Osteoblast (primary cell): ENCODE data around the gene PSMC3. TPM values are rescaled to one million over a fixed set of nuclear protein-coding genes. Genes with fewer than 3 reads are reported as not detected.

ENCODE experiments used
- DNase-seq: peaks from one replicate; pipeline ENCODE4 v3.0.0; 2011; ENCODE audit warnings: low spot score, mixed read lengths; ENCODE audit not compliant: insufficient read length; ENCODE audit errors: missing footprints
- H2AFZ ChIP-seq: 2 replicates; pipeline ENCODE4 v1.6.0; 2011; ENCODE audit warnings: mild to moderate bottlenecking, low read length
- H3K27ac ChIP-seq: 2 replicates; pipeline ENCODE4 v1.5.1; 2011; ENCODE audit warnings: mild to moderate bottlenecking, low read depth, low read length, moderate library complexity
- H3K27me3 ChIP-seq: 2 replicates; pipeline ENCODE4 v1.6.0; 2012; ENCODE audit warnings: mild to moderate bottlenecking, control low read depth, inconsistent platforms, low read length, moderate library complexity; ENCODE audit not compliant: insufficient read depth
- H3K36me3 ChIP-seq: 2 replicates; pipeline ENCODE4 v1.5.1; 2011; ENCODE audit warnings: mild to moderate bottlenecking, low read length, control low read depth, moderate library complexity; ENCODE audit not compliant: insufficient read depth
- H3K4me1 ChIP-seq: 2 replicates; pipeline ENCODE4 v1.5.1; 2011; ENCODE audit warnings: mild to moderate bottlenecking, low read length, control low read depth, moderate library complexity; ENCODE audit not compliant: insufficient read depth
- H3K4me2 ChIP-seq: 2 replicates; pipeline ENCODE4 v1.6.0; 2011; ENCODE audit warnings: mild to moderate bottlenecking, low read length; ENCODE audit not compliant: insufficient read depth
- H3K4me3 ChIP-seq: fragments of 200-600 bp; sonication (generic); 3 replicates; pipeline ENCODE4 v1.5.1; 2012; ENCODE audit warnings: mild to moderate bottlenecking, low read length, inconsistent platforms; ENCODE audit not compliant: insufficient read depth
- H3K79me2 ChIP-seq: 2 replicates; pipeline ENCODE4 v1.6.0; 2012; ENCODE audit warnings: mild to moderate bottlenecking, low read length, control low read depth, inconsistent platforms; ENCODE audit not compliant: insufficient read depth
- H3K9me3 ChIP-seq: 2 replicates; pipeline ENCODE4 v1.5.1; 2011; ENCODE audit warnings: low read depth, low read length, control low read depth
- H4K20me1 ChIP-seq: 2 replicates; pipeline ENCODE4 v1.6.0; 2012; ENCODE audit warnings: mild to moderate bottlenecking, low read length, control low read depth; ENCODE audit not compliant: insufficient read depth
- total RNA-seq: library from RNA; depleted of rRNA; stranded (reverse); fragments of >200 nt; gene quantifications from 2 replicates; pipeline ENCODE4 v1.2.3, GENCODE V29; 2012
- TF ChIP-seq, protein P1 (sequence below): IDR thresholded peaks from 2 replicates; pipeline ENCODE4 v1.5.1; 2011; ENCODE audit warnings: mild to moderate bottlenecking, low read depth, low read length, moderate library complexity; ENCODE audit errors: extremely low read depth

The PSMC3 gene
- total RNA-seq, 1 donor = 124 TPM

DNA sequence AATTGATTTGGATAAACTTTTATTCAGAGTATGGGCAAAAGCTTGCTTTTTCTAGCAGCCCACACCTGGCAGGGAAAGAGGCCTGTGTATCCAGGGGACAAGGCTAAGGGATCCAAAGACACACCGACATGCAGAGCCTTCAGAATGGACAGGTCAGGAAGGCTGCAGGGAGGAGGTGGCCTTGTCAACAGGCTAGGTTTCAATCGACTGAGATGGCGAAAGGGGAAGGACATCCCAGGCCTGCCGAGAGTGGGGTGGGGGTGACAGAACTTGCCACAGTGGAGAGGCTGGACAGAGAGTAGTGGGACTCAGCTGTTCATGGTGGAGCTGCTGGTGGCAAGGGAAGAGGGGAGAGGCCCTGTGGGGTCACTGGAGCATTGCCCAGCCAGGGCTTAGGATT lies 23.1 kb downstream of the PSMC3 start:
- TF ChIP-seq, protein P1, sequence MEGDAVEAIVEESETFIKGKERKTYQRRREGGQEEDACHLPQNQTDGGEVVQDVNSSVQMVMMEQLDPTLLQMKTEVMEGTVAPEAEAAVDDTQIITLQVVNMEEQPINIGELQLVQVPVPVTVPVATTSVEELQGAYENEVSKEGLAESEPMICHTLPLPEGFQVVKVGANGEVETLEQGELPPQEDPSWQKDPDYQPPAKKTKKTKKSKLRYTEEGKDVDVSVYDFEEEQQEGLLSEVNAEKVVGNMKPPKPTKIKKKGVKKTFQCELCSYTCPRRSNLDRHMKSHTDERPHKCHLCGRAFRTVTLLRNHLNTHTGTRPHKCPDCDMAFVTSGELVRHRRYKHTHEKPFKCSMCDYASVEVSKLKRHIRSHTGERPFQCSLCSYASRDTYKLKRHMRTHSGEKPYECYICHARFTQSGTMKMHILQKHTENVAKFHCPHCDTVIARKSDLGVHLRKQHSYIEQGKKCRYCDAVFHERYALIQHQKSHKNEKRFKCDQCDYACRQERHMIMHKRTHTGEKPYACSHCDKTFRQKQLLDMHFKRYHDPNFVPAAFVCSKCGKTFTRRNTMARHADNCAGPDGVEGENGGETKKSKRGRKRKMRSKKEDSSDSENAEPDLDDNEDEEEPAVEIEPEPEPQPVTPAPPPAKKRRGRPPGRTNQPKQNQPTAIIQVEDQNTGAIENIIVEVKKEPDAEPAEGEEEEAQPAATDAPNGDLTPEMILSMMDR = no peak
- Histone ChIP-seq H3K4me1 (peaks cover 22% of the 10 kb centered on the region), H3K79me2 (no peaks in the 10 kb centered on the region), H2AFZ (no peak overlapping the region), H3K9me3 (no peaks in the 10 kb centered on the region), H3K36me3 (no peaks in the 10 kb centered on the region), H3K4me3 (no peak overlapping the region), H3K4me2 (no peak overlapping the region), H4K20me1 (no peaks in the 10 kb centered on the region), H3K27me3 (no peaks in the 10 kb centered on the region), H3K27ac (no peak overlapping the region)
- DNase-seq = no peak

GRCh38 chr11:47400768-47401279 lies 25.4 kb downstream of the PSMC3 start:
- Histone ChIP-seq H3K4me3 (peak overlapping the region; percentile 62), H3K79me2 (no peaks in the 10 kb centered on the region), H3K9me3 (no peaks in the 10 kb centered on the region), H3K4me2 (peak overlapping the region; percentile 80), H3K27ac (no peak overlapping the region), H3K27me3 (no peaks in the 10 kb centered on the region), H3K36me3 (no peaks in the 10 kb centered on the region), H2AFZ (peak overlapping the region; percentile 78), H3K4me1 (peaks cover 12% of the 10 kb centered on the region), H4K20me1 (no peaks in the 10 kb centered on the region)
- DNase-seq = peak; percentile 73
- TF ChIP-seq, protein P1 = no peak

GRCh38 chr11:47399860-47400767 lies 26.1 kb downstream of the PSMC3 start:
- Histone ChIP-seq H3K27me3 (no peaks in the 10 kb centered on the region), H3K9me3 (no peaks in the 10 kb centered on the region), H3K36me3 (no peaks in the 10 kb centered on the region), H3K4me2 (peak overlapping the region; percentile 80), H3K79me2 (no peaks in the 10 kb centered on the region), H2AFZ (peak overlapping the region; percentile 83), H3K4me3 (peak overlapping the region; percentile 68), H4K20me1 (no peaks in the 10 kb centered on the region), H3K4me1 (peaks cover 12% of the 10 kb centered on the region), H3K27ac (no peak overlapping the region)
- peak; percentile 73 for DNase-seq
- TF ChIP-seq, protein P1 = no peak

- Histone ChIP-seq H3K4me2 (no peak overlapping the region), H4K20me1 (no peaks in the 10 kb centered on the region), H2AFZ (no peak overlapping the region), H3K79me2 (no peaks in the 10 kb centered on the region), H3K4me1 (peaks cover 19% of the 10 kb centered on the region), H3K27me3 (no peaks in the 10 kb centered on the region), H3K36me3 (no peaks in the 10 kb centered on the region), H3K4me3 (no peak overlapping the region), H3K27ac (no peak overlapping the region), H3K9me3 (no peaks in the 10 kb centered on the region)
- TF ChIP-seq, protein P1 = no peak
- DNase-seq = peak; percentile 58
These were observed 27.7 kb downstream of the PSMC3 start for GRCh38 chr11:47398551-47398950.
